SK-N-SH (cell line): ENCODE measurements around the gene TYR. TPM values are rescaled to one million over a fixed set of nuclear protein-coding genes. Genes with fewer than 3 reads are reported as not detected.
"Not testable (repeated sequence)": the region's sequence is repeated elsewhere in the genome, so short reads cannot be mapped to it uniquely, and the experiment has no call there.

Source experiments
- CTCF ChIA-PET: fragments of 300-600, 350-600 bp; formaldehyde crosslinking; extraction: SDS; loops from one replicate; lab custom pipeline; 2021; lab: Yijun Ruan, JAX
- POLR2A ChIA-PET: fragments of 350-600 bp; sonication (Branson Sonifier 250); formaldehyde crosslinking; extraction: SDS; loops from one replicate; lab custom pipeline; 2020; ENCODE audit warnings: antibody characterized with exemption, inconsistent platforms; lab: Yijun Ruan, JAX
- DNase-seq: peaks from one replicate; pipeline ENCODE4 v3.0.0; 2012
- H2AFZ ChIP-seq: fragments of 200-600 bp; sonication (generic); 2 replicates; pipeline ENCODE4 v1.8.1; 2016; ENCODE audit warnings: antibody characterized with exemption, mild to moderate bottlenecking, low read depth
- H3F3A ChIP-seq: fragments of 200-600 bp; sonication (generic); replicated peaks from 2 replicates; pipeline ENCODE3; 2016; ENCODE audit warnings: antibody characterized with exemption, mild to moderate bottlenecking; ENCODE audit not compliant: insufficient read depth
- H3K27ac ChIP-seq, 2 experiments: fragments of 200-500 bp in 1 of 2; fragments of 200-600 bp in 1 of 2; sonication (Bioruptor generic) in 1 of 2; sonication (generic), shearing (Covaris generic) in 1 of 2; 2 replicates each; pipeline versions ENCODE4 v1.5.1 to v1.6.1; 2014 to 2016; ENCODE audit warnings: low read depth in 2 of 2, inconsistent platforms in 1 of 2, low read length in 1 of 2, mild to moderate bottlenecking in 1 of 2, mixed read lengths in 1 of 2
- H3K27me3 ChIP-seq: fragments of 200-600 bp; sonication (generic), shearing (Covaris generic); 2 replicates; pipeline ENCODE4 v1.6.1; 2016; ENCODE audit warnings: mixed run types; ENCODE audit not compliant: insufficient read depth
- H3K36me3 ChIP-seq, 2 experiments: fragments of 200-500 bp in 1 of 2; fragments of 200-600 bp in 1 of 2; sonication (Bioruptor generic) in 1 of 2; sonication (generic) in 1 of 2; replicated peaks in 1 of 2; 2 replicates each; pipeline versions ENCODE3 to v1.5.1; 2014 to 2016; ENCODE audit warnings: low read length in 1 of 2, mild to moderate bottlenecking in 1 of 2; ENCODE audit not compliant: insufficient read depth in 2 of 2, control insufficient read depth in 1 of 2
- H3K4me1 ChIP-seq, 2 experiments: fragments of 200-500 bp in 1 of 2; fragments of 200-600 bp in 1 of 2; sonication (Bioruptor generic) in 1 of 2; sonication (generic), shearing (Covaris generic) in 1 of 2; 2 replicates each; pipeline versions ENCODE4 v1.5.1 to v1.6.1; 2014 to 2016; ENCODE audit warnings: low read depth in 1 of 2, low read length in 1 of 2, mixed run types in 1 of 2; ENCODE audit not compliant: insufficient read depth in 2 of 2, control insufficient read depth in 1 of 2
- H3K4me2 ChIP-seq: fragments of 200-600 bp; sonication (generic), shearing (Covaris generic); 2 replicates; pipeline ENCODE4 v1.6.1; 2017; ENCODE audit warnings: mixed run types
- H3K4me3 ChIP-seq, 2 experiments: fragments of 200-500 bp in 1 of 2; fragments of 200-600 bp in 1 of 2; sonication (Bioruptor generic) in 1 of 2; sonication (generic), shearing (Covaris generic) in 1 of 2; 2 replicates each; pipeline versions ENCODE4 v1.5.1 to v1.8.1; 2014 to 2016; ENCODE audit warnings: low read depth in 2 of 2, inconsistent platforms in 1 of 2, low read length in 1 of 2, mild to moderate bottlenecking in 1 of 2, mixed read lengths in 1 of 2, moderate library complexity in 1 of 2
- H3K79me2 ChIP-seq: fragments of 200-600 bp; sonication (generic); 2 replicates; pipeline ENCODE4 v1.8.1; 2017; ENCODE audit warnings: mild to moderate bottlenecking; ENCODE audit not compliant: insufficient read depth
- H3K9ac ChIP-seq: fragments of 200-600 bp; sonication (generic); 2 replicates; pipeline ENCODE4 v1.6.1; 2017; ENCODE audit warnings: mixed run types
- H3K9me2 ChIP-seq: fragments of 200-600 bp; sonication (generic); 2 replicates; pipeline ENCODE4 v1.6.1; 2017; ENCODE audit warnings: mixed run types
- H3K9me3 ChIP-seq: fragments of 200-600 bp; sonication (generic); 2 replicates; pipeline ENCODE4 v1.6.1; 2017; ENCODE audit warnings: mixed run types, mild to moderate bottlenecking, moderate library complexity
- H4K20me1 ChIP-seq: fragments of 200-600 bp; sonication (generic); 2 replicates; pipeline ENCODE4 v1.6.1; 2017; ENCODE audit warnings: mild to moderate bottlenecking, mixed run types; ENCODE audit not compliant: insufficient read depth
- CTCF ChIP-seq: fragments of 200-600 bp; sonication (generic); IDR thresholded peaks from 2 replicates; pipeline ENCODE4 v1.6.1; 2017; ENCODE audit warnings: antibody characterized with exemption, mild to moderate bottlenecking, moderate library complexity
- RAD21 ChIP-seq: IDR thresholded peaks from 2 replicates; pipeline ENCODE4 v1.6.1; 2012; ENCODE audit warnings: mild to moderate bottlenecking, low read length
- SMC3 ChIP-seq: IDR thresholded peaks from 2 replicates; pipeline ENCODE4 v1.6.1; 2012; ENCODE audit warnings: low read depth, low read length, improper control_type of control experiment
- WGBS: methylation state at CpG from one replicate; pipeline ENCODE4 v1.1.6; 2017; ENCODE audit warnings: low lambda C conversion rate; 5-methylcytosine and 5-hydroxymethylcytosine counted together
- polyA plus RNA-seq, 3 experiments: library from polyadenylated mRNA; depleted of rRNA; stranded (reverse); fragments of >200 nt; gene quantifications; 2 replicates each; pipeline ENCODE4 v1.2.3, GENCODE V29; 2012

TYR gene
- polyA plus RNA-seq, 1 of the 3 experiments (the other 2 are of a cell fraction): not detected

DNA sequence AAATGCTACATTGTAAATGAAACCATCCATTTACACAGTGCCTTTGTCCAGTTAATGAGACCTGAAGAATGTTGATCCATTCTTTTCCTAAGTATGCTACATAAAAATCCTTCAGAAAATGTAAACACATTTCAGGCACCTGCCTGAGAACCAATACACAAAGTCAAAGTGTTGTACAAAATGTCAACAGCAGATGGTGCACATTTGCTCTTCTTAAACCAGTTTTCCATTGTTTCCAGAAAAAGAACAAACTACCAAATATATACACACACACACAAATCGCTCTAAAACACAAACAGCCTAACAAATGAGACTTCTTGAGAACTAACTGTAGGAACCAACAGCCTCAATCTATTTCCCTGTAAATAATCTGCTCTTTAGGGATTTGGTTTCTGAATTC, 156.0 kb downstream of the TYR start:
- H3K4me3 ChIP-seq, CTCF ChIA-PET, H3K27ac ChIP-seq, H3K79me2 ChIP-seq, H3F3A ChIP-seq, H3K36me3 ChIP-seq, H3K9me3 ChIP-seq, H3K9ac ChIP-seq, H3K27me3 ChIP-seq, H4K20me1 ChIP-seq, H3K4me1 ChIP-seq, H3K4me2 ChIP-seq, H3K9me2 ChIP-seq, POLR2A ChIA-PET: not testable (repeated sequence)
- 21% methylated on average over 1 of the region's 1 CpG for WGBS
- peak; percentile 4 for DNase-seq
- TF ChIP-seq SMC3: peak; percentile 69
- TF ChIP-seq CTCF: peak; percentile 66
- TF ChIP-seq RAD21: peak; percentile 69
- H2AFZ ChIP-seq: 0 out of 2 replicates have a peak overlapping the region, but pooled peaks have one; percentile 65

DNA sequence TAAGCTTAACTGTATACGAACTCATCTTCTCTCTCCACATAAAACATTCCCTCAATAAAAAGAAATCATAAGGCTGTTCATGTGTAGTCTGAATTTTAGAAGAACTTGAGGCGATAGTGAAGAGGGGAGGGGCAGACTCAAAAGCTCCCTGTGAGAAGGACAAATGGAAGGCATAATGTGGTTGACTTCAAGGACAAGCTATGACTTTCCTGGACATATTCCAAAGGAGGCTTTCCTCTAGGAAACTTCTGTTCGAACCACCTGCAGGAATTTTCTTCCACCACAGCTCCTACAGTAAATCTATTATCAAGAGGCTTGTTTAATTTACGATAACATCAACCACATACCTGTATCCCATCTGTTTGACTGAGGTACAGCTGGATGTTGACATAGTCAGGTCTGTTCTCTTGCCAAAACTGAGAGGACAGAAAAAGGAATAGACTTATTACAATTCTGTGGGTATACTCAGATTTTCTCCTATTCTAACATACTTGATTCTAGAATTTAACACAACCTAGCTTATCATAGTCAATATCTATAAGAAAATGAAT, 159.5 kb downstream of the TYR start:
- H3K4me2 ChIP-seq, H3F3A ChIP-seq, H3K27me3 ChIP-seq, H3K36me3 ChIP-seq, H3K4me3 ChIP-seq, H3K79me2 ChIP-seq, H4K20me1 ChIP-seq, H3K9me3 ChIP-seq, CTCF ChIA-PET, H3K4me1 ChIP-seq, POLR2A ChIA-PET, H3K9ac ChIP-seq, H3K27ac ChIP-seq, DNase-seq, H3K9me2 ChIP-seq, H2AFZ ChIP-seq: not testable (repeated sequence)
- 89% methylated on average over 4 of the region's 4 CpGs for WGBS

DNA sequence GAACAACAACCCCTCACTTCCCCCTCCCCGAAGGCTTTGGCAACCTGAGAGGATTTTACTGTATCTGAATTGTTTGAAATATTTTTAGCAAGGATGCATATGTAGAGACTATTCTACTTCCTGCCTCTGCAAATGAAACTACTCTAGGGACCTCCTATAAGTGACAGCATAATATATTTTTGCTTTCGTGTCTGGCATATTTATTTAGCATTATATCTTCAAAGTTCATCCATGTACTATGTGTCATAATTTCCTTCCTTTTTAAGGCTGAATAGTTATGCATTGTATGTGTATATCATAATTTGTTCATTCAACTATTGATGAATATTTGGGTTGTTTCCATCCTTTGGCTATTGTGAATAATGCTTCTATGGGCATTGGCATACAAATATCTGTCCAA, 160.4 kb downstream of the TYR start:
- H3K9me2 ChIP-seq, H2AFZ ChIP-seq, H3K27me3 ChIP-seq, H3K79me2 ChIP-seq, H4K20me1 ChIP-seq, H3K9me3 ChIP-seq, H3K27ac ChIP-seq, POLR2A ChIA-PET, H3K4me1 ChIP-seq, H3K36me3 ChIP-seq, CTCF ChIA-PET, DNase-seq, H3F3A ChIP-seq, H3K9ac ChIP-seq, H3K4me3 ChIP-seq, H3K4me2 ChIP-seq: not testable (repeated sequence)
- WGBS: 69% methylated on average over 2 of the region's 2 CpGs

DNA sequence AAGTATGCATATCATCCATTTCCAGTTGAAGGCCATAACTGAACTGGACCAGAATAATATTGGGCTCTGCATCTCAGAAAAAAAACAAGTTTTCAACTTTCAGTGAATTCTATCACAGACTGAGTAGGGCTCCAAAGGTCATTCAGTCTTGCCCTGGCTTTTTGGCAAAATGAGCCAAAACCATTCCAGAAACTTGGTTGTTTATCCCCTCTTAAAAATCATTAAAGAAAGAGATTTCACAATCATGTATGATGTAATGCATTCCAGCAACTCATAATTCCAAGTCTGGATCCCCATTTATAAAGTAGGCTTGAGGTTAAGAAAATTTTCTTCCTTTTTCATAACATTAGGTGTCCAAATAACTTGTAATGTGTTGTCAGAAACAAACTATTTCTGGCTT, 162.8 kb downstream of the TYR start:
- H3K9ac ChIP-seq, H3K27ac ChIP-seq, H3K27me3 ChIP-seq, POLR2A ChIA-PET, H3K9me2 ChIP-seq, H3K4me3 ChIP-seq, H3K4me1 ChIP-seq, H3K9me3 ChIP-seq, H3K4me2 ChIP-seq, H3K36me3 ChIP-seq, DNase-seq, H4K20me1 ChIP-seq, CTCF ChIA-PET, H3F3A ChIP-seq, H2AFZ ChIP-seq, H3K79me2 ChIP-seq: not testable (repeated sequence)

GRCh38 chr11:89342880-89343572, 165.4 kb downstream of the TYR start:
- H3F3A ChIP-seq, H3K9me2 ChIP-seq, POLR2A ChIA-PET, H3K4me1 ChIP-seq, H3K79me2 ChIP-seq, H3K36me3 ChIP-seq, H3K9me3 ChIP-seq, H4K20me1 ChIP-seq, H3K27me3 ChIP-seq, H3K4me3 ChIP-seq, H2AFZ ChIP-seq, H3K4me2 ChIP-seq, H3K9ac ChIP-seq, H3K27ac ChIP-seq, CTCF ChIA-PET, DNase-seq: not testable (repeated sequence)
- 71% methylated on average over 3 of the region's 3 CpGs for whole genome bisulfite sequencing
